ENCODE measurements around the gene SAG.

SAG gene

DNA sequence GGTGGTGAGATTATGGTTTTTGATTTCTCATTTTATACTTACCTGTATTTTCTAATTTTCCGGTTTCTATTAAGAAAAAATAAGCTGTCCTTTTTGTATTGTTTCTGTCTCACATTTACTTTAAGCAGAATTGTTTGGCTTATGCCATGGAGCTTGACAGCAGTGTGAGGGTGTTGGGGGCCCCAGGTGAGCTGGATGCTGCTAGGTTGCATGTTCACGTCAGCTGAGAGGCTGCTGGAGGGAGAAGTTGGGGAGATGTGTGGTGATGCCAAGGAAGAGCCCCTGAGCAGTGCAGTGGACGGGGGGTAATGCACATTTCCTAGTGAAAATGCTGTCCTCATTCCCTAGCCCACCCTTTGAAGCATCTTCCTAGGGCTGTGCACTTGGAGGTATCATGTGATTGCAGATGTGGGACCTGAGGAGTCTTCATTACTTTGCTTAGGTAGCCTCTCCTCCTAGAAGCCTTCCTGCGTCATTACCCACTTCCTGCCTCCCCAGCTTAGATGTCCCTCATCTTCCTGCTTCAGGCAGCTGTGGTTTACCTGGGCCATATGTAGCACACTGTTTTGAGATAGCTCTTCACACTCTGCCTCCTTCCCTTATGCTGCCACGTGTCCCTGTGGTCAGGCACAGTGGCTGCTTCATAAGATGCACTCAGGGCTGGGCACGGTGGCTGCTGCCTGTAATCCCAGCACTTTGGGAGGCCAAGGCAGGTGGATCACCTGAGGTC is 39.9 kb upstream of the SAG start:
- no peak overlapping the region for H3K4me3 ChIP-seq (ENCODE audit: low read length in 2 of 2)
- H3K27ac ChIP-seq (ENCODE audit: low read length) = no peak overlapping the region
- peaks cover 51 to 68% of the 10 kb centered on the region in 2 donors for H3K36me3 ChIP-seq (ENCODE audit: control insufficient read depth in 2 of 2, insufficient read depth in 2 of 2, low read length in 2 of 2)
- H3K9me3 ChIP-seq (ENCODE audit: control insufficient read depth in 2 of 2, low read length in 2 of 2) = no peaks in the 10 kb centered on the region
- no peaks in the 10 kb centered on the region for H3K4me1 ChIP-seq (ENCODE audit: control insufficient read depth, insufficient read depth, low read length)
- no peaks in the 10 kb centered on the region for H3K27me3 ChIP-seq (ENCODE audit: control insufficient read depth in 1 of 2, insufficient read depth in 2 of 2, low read length in 2 of 2)
- H3K9ac ChIP-seq (ENCODE audit: low read length in 2 of 2) = no peak overlapping the region

DNA sequence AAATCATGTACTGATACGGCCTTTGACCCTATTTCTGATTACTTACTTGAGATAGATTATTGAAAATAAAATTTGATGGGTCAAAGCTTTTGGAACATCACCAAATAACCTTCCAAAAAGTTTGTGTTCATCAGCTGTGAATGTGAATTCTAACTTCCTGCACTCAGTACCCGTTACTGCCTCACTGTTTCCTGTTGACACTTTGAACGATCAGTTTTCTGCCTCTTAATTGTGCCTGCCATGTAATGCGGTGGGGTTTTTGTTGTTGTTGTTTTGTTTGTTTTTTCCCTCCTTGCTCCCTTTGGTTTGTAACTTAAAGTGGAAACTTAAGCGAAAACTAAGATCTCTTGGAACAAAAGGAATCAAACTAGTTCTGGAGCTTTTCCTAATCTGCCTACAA is 37.2 kb upstream of the SAG start:
- no peaks in the 10 kb centered on the region for H3K27me3 ChIP-seq (ENCODE audit: control insufficient read depth in 1 of 2, insufficient read depth in 2 of 2, low read length in 2 of 2)
- H3K4me1 ChIP-seq (ENCODE audit: control insufficient read depth, insufficient read depth, low read length) = no peaks in the 10 kb centered on the region
- H3K9me3 ChIP-seq (ENCODE audit: control insufficient read depth in 2 of 2, low read length in 2 of 2) = no peaks in the 10 kb centered on the region
- H3K9ac ChIP-seq (ENCODE audit: low read length in 2 of 2) = no peak overlapping the region
- H3K4me3 ChIP-seq (ENCODE audit: low read length in 2 of 2) = no peak overlapping the region
- H3K27ac ChIP-seq (ENCODE audit: low read length) = no peak overlapping the region
- H3K36me3 ChIP-seq (ENCODE audit: control insufficient read depth in 2 of 2, insufficient read depth in 2 of 2, low read length in 2 of 2) = peaks cover 52 to 71% of the 10 kb centered on the region in 2 donors

DNA sequence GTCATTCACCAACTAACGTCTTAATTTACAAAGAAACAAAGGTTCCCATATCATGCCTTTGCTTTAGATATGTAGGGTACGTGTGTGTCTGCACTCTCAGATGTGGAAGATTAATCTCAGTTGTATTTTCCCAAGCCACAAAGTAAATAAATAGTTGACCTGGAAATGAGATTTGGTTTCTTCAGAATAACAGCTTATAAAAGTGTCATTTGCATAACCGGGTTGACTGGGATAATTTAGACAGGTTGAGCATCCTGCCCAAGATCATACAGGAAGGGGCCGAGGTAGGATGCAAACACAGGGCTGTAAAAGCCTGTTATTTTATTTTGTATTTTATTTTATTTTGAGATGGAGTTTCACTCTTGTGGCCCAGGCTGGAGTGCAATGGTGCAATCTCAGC is 36.7 kb upstream of the SAG start:
- Histone ChIP-seq H3K9ac (ENCODE audit: low read length in 2 of 2) (no peak overlapping the region), H3K4me3 (ENCODE audit: low read length in 2 of 2) (no peak overlapping the region), H3K27ac (ENCODE audit: low read length) (no peak overlapping the region), H3K27me3 (ENCODE audit: control insufficient read depth in 1 of 2, insufficient read depth in 2 of 2, low read length in 2 of 2) (no peaks in the 10 kb centered on the region), H3K4me1 (ENCODE audit: control insufficient read depth, insufficient read depth, low read length) (no peaks in the 10 kb centered on the region), H3K36me3 (ENCODE audit: control insufficient read depth in 2 of 2, insufficient read depth in 2 of 2, low read length in 2 of 2) (peaks cover 53 to 75% of the 10 kb centered on the region in 2 donors), H3K9me3 (ENCODE audit: control insufficient read depth in 2 of 2, low read length in 2 of 2) (no peaks in the 10 kb centered on the region)

DNA sequence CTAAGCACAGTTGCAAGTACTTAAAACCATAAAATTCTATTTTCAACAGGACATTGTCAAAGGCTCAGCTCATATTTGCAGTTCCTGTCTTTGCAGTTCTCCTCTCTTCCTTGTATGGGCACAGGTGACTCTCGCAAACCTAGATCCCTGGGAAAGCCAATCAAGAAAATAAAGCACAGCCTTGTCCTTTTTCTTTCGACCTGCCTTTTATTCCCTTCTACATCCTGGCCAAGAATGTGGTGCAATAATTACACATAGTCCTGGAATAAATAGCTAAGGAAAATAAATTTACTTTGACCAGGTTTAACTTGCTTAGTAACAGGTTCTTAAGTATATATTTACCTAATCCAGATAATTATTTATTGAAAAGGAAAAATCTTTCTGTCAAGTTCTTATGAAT is 35.9 kb upstream of the SAG start:
- H3K4me3 ChIP-seq (ENCODE audit: low read length in 2 of 2) = no peak overlapping the region
- H3K27me3 ChIP-seq (ENCODE audit: control insufficient read depth in 1 of 2, insufficient read depth in 2 of 2, low read length in 2 of 2) = no peaks in the 10 kb centered on the region
- no peak overlapping the region for H3K27ac ChIP-seq (ENCODE audit: low read length)
- no peaks in the 10 kb centered on the region for H3K4me1 ChIP-seq (ENCODE audit: control insufficient read depth, insufficient read depth, low read length)
- peaks cover 54 to 70% of the 10 kb centered on the region in 2 donors for H3K36me3 ChIP-seq (ENCODE audit: control insufficient read depth in 2 of 2, insufficient read depth in 2 of 2, low read length in 2 of 2)
- H3K9me3 ChIP-seq (ENCODE audit: control insufficient read depth in 2 of 2, low read length in 2 of 2) = no peaks in the 10 kb centered on the region
- H3K9ac ChIP-seq (ENCODE audit: low read length in 2 of 2) = no peak overlapping the region

DNA sequence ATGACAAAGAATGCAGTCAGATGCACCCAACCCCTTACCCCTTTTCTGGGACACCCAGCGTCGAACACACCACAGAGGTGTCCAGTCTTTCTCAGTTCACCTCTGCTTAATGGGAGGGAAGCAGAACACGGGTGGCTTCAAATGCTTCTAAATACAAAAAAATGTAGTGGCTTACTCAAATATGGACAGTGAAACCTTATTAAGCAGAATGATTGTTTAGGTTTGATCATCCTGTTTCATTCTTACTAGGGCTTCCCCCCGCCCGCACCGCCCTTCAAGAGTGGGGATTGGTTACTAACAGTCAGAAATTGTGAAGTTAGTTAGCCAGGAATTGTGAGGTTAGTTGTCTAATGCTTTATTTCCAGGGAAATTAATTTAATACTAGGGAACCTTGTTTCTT is 34.5 kb upstream of the SAG start:
- no peaks in the 10 kb centered on the region for H3K27me3 ChIP-seq (ENCODE audit: control insufficient read depth in 1 of 2, insufficient read depth in 2 of 2, low read length in 2 of 2)
- H3K36me3 ChIP-seq (ENCODE audit: control insufficient read depth in 2 of 2, insufficient read depth in 2 of 2, low read length in 2 of 2) = peaks cover 56 to 71% of the 10 kb centered on the region in 2 donors
- H3K9me3 ChIP-seq (ENCODE audit: control insufficient read depth in 2 of 2, low read length in 2 of 2) = no peaks in the 10 kb centered on the region
- no peak overlapping the region for H3K9ac ChIP-seq (ENCODE audit: low read length in 2 of 2)
- H3K27ac ChIP-seq (ENCODE audit: low read length) = no peak overlapping the region
- no peak overlapping the region for H3K4me3 ChIP-seq (ENCODE audit: low read length in 2 of 2)
- H3K4me1 ChIP-seq (ENCODE audit: control insufficient read depth, insufficient read depth, low read length) = no peaks in the 10 kb centered on the region

DNA sequence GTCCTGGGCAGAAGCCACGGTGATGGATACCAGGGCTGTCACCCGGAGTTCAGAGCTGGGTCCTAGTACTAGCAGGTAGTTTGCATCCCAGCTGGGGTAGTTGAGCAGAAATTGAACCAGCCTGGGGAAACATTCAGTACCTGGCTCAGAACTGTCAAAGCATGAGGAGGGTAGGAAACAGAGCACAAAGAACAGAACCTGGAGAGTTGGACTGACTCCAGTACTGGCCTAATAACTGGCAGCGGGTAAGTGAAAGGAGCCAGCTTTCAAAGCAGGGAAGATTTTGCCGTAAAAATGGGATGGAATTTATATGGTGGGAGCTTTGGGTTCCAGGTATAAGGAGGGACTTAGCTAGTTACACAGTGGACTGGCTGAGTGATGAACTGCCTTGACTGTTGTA is 32.4 kb upstream of the SAG start:
- Histone ChIP-seq H3K4me1 (ENCODE audit: control insufficient read depth, insufficient read depth, low read length) (no peaks in the 10 kb centered on the region), H3K27ac (ENCODE audit: low read length) (no peak overlapping the region), H3K27me3 (ENCODE audit: control insufficient read depth in 1 of 2, insufficient read depth in 2 of 2, low read length in 2 of 2) (no peaks in the 10 kb centered on the region), H3K36me3 (ENCODE audit: control insufficient read depth in 2 of 2, insufficient read depth in 2 of 2, low read length in 2 of 2) (peaks cover 61 to 75% of the 10 kb centered on the region in 2 donors), H3K4me3 (ENCODE audit: low read length in 2 of 2) (no peak overlapping the region), H3K9me3 (ENCODE audit: control insufficient read depth in 2 of 2, low read length in 2 of 2) (no peaks in the 10 kb centered on the region), H3K9ac (ENCODE audit: low read length in 2 of 2) (no peak overlapping the region)

DNA sequence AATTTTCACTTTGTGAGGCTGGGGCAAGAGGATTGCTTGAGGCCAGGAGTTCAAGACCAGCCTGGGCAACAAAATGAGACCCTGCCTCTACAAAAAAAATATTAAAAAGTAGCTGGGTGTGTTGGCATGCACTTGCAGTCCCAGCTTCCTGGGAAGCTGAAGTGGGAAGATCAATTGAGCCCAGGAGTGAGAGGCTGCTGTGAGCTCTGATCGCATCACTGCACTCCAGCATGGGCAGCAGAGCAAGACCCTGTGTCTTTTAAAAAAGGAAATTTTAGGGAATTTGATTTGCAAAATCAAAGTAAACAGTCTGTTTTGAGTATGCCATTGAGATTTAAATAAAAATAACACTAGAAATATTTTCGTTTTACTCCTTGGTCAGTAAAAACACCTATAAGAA is 28.7 kb upstream of the SAG start:
- H3K27ac ChIP-seq (ENCODE audit: low read length) = no peak overlapping the region
- H3K9me3 ChIP-seq (ENCODE audit: control insufficient read depth in 2 of 2, low read length in 2 of 2) = no peaks in the 10 kb centered on the region
- H3K9ac ChIP-seq (ENCODE audit: low read length in 2 of 2) = no peak overlapping the region
- H3K36me3 ChIP-seq (ENCODE audit: control insufficient read depth in 2 of 2, insufficient read depth in 2 of 2, low read length in 2 of 2) = peaks cover 54 to 58% of the 10 kb centered on the region in 2 donors
- H3K4me3 ChIP-seq (ENCODE audit: low read length in 2 of 2) = no peak overlapping the region
- no peaks in the 10 kb centered on the region for H3K4me1 ChIP-seq (ENCODE audit: control insufficient read depth, insufficient read depth, low read length)
- no peaks in the 10 kb centered on the region for H3K27me3 ChIP-seq (ENCODE audit: control insufficient read depth in 1 of 2, insufficient read depth in 2 of 2, low read length in 2 of 2)

DNA sequence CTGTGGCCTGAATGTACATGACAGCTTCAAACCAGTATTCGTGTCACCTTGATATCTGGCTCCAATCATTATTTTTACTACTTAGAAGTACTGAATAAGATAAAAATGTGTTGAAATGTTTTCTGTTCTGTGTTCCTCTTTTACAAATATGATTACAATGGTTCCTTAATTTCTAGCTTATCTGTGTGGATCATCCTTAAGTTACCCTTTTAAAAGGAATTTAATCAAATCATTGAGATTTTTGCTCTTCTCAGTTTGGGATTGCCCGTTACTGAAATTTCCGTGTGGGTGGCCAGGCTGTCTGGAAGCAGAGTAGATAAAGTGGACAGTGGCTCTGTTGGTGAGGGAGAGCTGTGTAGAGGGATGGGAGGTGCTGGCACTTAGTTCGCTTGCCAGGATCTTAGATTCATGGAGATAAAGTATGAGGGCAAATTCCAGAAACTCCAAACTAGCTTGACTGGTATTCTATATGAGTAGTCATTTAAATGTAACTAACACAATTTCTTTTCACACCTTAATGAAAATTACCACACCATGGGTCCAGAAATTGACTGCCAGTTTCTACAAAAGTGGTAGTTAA is 27.4 kb upstream of the SAG start:
- Histone ChIP-seq H3K27ac (ENCODE audit: low read length) (no peak overlapping the region), H3K36me3 (ENCODE audit: control insufficient read depth in 2 of 2, insufficient read depth in 2 of 2, low read length in 2 of 2) (peaks cover 49 to 51% of the 10 kb centered on the region in 2 donors), H3K4me1 (ENCODE audit: control insufficient read depth, insufficient read depth, low read length) (no peaks in the 10 kb centered on the region), H3K9me3 (ENCODE audit: control insufficient read depth in 2 of 2, low read length in 2 of 2) (no peaks in the 10 kb centered on the region), H3K9ac (ENCODE audit: low read length in 2 of 2) (no peak overlapping the region), H3K27me3 (ENCODE audit: control insufficient read depth in 1 of 2, insufficient read depth in 2 of 2, low read length in 2 of 2) (no peaks in the 10 kb centered on the region), H3K4me3 (ENCODE audit: low read length in 2 of 2) (no peak overlapping the region)

DNA sequence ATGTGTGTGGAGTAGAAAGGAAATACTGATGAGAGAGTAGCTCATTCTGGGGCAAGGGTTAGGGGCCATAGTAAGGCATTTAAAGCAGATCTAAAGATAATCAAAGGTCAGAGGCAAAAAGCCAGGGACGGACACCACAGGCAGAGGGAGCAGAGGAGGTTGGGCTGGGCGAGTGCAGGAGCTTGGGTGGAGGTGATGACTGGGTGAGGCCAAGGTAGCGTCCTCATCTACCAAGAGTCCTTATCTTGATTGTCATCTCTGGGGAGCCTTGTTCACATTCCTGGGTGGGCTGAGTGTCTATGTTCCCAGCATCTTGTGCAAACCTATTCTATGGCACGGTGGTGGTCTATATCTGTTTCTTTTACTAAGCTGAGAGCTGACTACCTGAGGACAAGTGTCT is 26.1 kb upstream of the SAG start:
- no peak overlapping the region for H3K4me3 ChIP-seq (ENCODE audit: low read length in 2 of 2)
- H3K27me3 ChIP-seq (ENCODE audit: control insufficient read depth in 1 of 2, insufficient read depth in 2 of 2, low read length in 2 of 2) = no peaks in the 10 kb centered on the region
- no peak overlapping the region for H3K9ac ChIP-seq (ENCODE audit: low read length in 2 of 2)
- no peaks in the 10 kb centered on the region for H3K9me3 ChIP-seq (ENCODE audit: control insufficient read depth in 2 of 2, low read length in 2 of 2)
- H3K27ac ChIP-seq (ENCODE audit: low read length) = no peak overlapping the region
- H3K4me1 ChIP-seq (ENCODE audit: control insufficient read depth, insufficient read depth, low read length) = no peaks in the 10 kb centered on the region
- peaks cover 50% of the 10 kb centered on the region in 2 donors for H3K36me3 ChIP-seq (ENCODE audit: control insufficient read depth in 2 of 2, insufficient read depth in 2 of 2, low read length in 2 of 2)

DNA sequence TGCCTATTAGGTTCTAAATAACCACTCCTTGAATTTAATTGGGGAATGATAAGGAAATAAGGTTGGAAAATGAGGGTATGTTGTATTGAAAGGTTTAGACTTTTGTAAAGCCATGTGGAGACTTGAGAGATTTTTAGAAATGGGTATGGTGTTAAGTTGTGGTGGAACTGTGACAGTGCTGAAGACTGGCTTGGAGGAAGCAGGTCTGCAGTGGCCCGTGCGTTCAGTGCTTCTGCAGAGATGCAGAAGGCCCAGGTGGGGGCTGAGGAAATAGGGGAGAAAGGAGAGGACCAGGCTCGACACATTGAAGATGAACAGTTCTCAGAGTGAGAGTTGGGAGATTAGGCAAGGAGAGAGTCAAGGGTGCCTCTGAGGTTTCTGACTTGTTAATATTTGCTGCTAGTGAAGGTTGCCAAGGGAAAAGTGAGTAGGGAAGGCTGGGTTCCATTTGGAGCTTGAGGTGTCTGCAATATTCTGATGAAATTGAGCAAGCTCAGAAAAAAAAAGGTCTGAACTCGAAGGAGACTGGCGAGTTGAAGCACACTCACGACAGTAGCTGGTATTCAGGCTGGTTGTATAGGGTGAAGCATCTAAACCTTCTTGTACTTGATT is 25.5 kb upstream of the SAG start:
- Histone ChIP-seq H3K9ac (ENCODE audit: low read length in 2 of 2) (no peak overlapping the region), H3K27me3 (ENCODE audit: control insufficient read depth in 1 of 2, insufficient read depth in 2 of 2, low read length in 2 of 2) (no peaks in the 10 kb centered on the region), H3K36me3 (ENCODE audit: control insufficient read depth in 2 of 2, insufficient read depth in 2 of 2, low read length in 2 of 2) (peaks cover 49 to 50% of the 10 kb centered on the region in 2 donors), H3K27ac (ENCODE audit: low read length) (no peak overlapping the region), H3K4me3 (ENCODE audit: low read length in 2 of 2) (no peak overlapping the region), H3K4me1 (ENCODE audit: control insufficient read depth, insufficient read depth, low read length) (no peaks in the 10 kb centered on the region), H3K9me3 (ENCODE audit: control insufficient read depth in 2 of 2, low read length in 2 of 2) (no peaks in the 10 kb centered on the region)

DNA sequence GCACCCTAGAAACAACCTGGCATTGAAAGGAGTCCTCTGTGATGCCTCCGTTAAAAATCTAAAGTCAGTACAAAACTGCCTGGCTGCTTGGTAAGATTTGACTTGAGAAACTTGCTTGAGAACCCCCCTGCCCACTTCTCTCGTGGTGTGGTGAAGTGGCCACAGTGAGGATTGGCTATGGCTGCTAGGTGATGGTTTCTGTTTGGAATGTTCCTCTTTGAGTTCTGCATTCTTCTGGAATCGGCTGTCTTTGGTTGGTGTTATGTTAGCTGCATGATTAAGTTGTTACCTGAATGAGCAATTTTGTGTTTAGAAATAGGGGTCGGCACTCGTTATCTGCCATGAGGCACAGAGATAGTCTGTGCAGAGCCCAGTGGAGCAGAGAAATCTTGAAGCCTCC is 21.7 kb upstream of the SAG start:
- no peak overlapping the region for H3K4me3 ChIP-seq (ENCODE audit: low read length in 2 of 2)
- no peaks in the 10 kb centered on the region for H3K9me3 ChIP-seq (ENCODE audit: control insufficient read depth in 2 of 2, low read length in 2 of 2)
- H3K9ac ChIP-seq (ENCODE audit: low read length in 2 of 2) = no peak overlapping the region
- H3K4me1 ChIP-seq (ENCODE audit: control insufficient read depth, insufficient read depth, low read length) = peaks cover 5% of the 10 kb centered on the region
- H3K27me3 ChIP-seq (ENCODE audit: control insufficient read depth in 1 of 2, insufficient read depth in 2 of 2, low read length in 2 of 2) = no peaks in the 10 kb centered on the region
- no peak overlapping the region for H3K27ac ChIP-seq (ENCODE audit: low read length)
- H3K36me3 ChIP-seq (ENCODE audit: control insufficient read depth in 2 of 2, insufficient read depth in 2 of 2, low read length in 2 of 2) = peaks cover 46 to 54% of the 10 kb centered on the region in 2 donors

Data from stomach smooth muscle (tissue), 2 donors.